CD4-positive, alpha-beta T cell (primary cell): Measurements from ENCODE around the gene ZNF331. TPM values are rescaled to one million over a fixed set of nuclear protein-coding genes. Genes with fewer than 3 reads are reported as not detected.
A peak's percentile ranks its signal among the peaks of the same experiment; 100 is the strongest.

ENCODE experiments used
- ATAC-seq: fragments of 200-7000 bp; cut with Tn5 transposase; one replicate; pipeline ENCODE4 v1.10.0; 2022; ENCODE audit warnings: mild to moderate bottlenecking; ENCODE audit not compliant: poor library complexity
- CTCF ChIA-PET: fragments of 350-600 bp; sonication (Branson Sonifier 250); formaldehyde crosslinking; loops from one replicate; lab custom pipeline; 2021; ENCODE audit warnings: antibody characterized with exemption, inconsistent platforms; lab: Charles Lee
- POLR2A ChIA-PET: fragments of 350-600 bp; sonication (Branson Sonifier 250); formaldehyde crosslinking; loops from one replicate; lab custom pipeline; 2021; ENCODE audit warnings: antibody characterized with exemption, inconsistent platforms; lab: Charles Lee
- DNase-seq, 14 experiments: peaks; one replicate each; pipeline ENCODE4 v3.0.0-alpha.2; 2013 to 2020; ENCODE audit warnings: mixed read lengths in 2 of 14
- H3K27ac ChIP-seq, 2 donors: one replicate each; pipeline versions ENCODE4 v1.5.1 to v1.7.0; 2013; ENCODE audit warnings: low read length in 2 of 2, low read depth in 1 of 2, mild to moderate bottlenecking in 1 of 2
- H3K27me3 ChIP-seq, 2 experiments: 1 replicate in 1 of 2; 2 replicates in 1 of 2; pipeline versions ENCODE4 v1.6.1 to v1.7.0; 2013; ENCODE audit warnings: low read length in 2 of 2, control low read depth in 1 of 2, mild to moderate bottlenecking in 1 of 2, moderate library complexity in 1 of 2; ENCODE audit not compliant: insufficient read depth in 2 of 2, control insufficient read depth in 1 of 2
- H3K36me3 ChIP-seq: one replicate; pipeline ENCODE4 v1.6.1; 2013; ENCODE audit warnings: low read length, control low read depth; ENCODE audit not compliant: insufficient read depth
- H3K4me1 ChIP-seq: one replicate; pipeline ENCODE4 v1.6.1; 2013; ENCODE audit warnings: low read length, control low read depth; ENCODE audit not compliant: insufficient read depth
- H3K4me3 ChIP-seq: one replicate; pipeline ENCODE4 v1.5.1; 2013; ENCODE audit warnings: mild to moderate bottlenecking, low read length, moderate library complexity
- H3K9me3 ChIP-seq, 2 experiments: 1 replicate in 1 of 2; 2 replicates in 1 of 2; pipeline versions ENCODE4 v1.6.1 to v1.7.0; 2013; ENCODE audit warnings: low read length in 2 of 2, mild to moderate bottlenecking in 2 of 2, control low read depth in 1 of 2, moderate library complexity in 1 of 2; ENCODE audit not compliant: control insufficient read depth in 1 of 2, insufficient read depth in 1 of 2
- H3K27ac Mint-ChIP-seq: one replicate; pipeline ENCODE4 v1.8.0; 2020; ENCODE audit warnings: mixed read lengths
- H3K27me3 Mint-ChIP-seq: one replicate; pipeline ENCODE4 v1.8.0; 2021; ENCODE audit warnings: mixed read lengths
- H3K36me3 Mint-ChIP-seq: one replicate; pipeline ENCODE4 v1.8.0; 2021; ENCODE audit warnings: low read depth, mixed read lengths
- H3K4me1 Mint-ChIP-seq: one replicate; pipeline ENCODE4 v1.8.0; 2021; ENCODE audit warnings: low read depth, mixed read lengths
- H3K4me3 Mint-ChIP-seq: one replicate; pipeline ENCODE4 v1.8.0; 2020; ENCODE audit warnings: mild to moderate bottlenecking, mixed read lengths
- H3K9me3 Mint-ChIP-seq: one replicate; pipeline ENCODE4 v1.8.0; 2020; ENCODE audit warnings: mixed read lengths
- CTCF ChIP-seq: fragments of 200-600 bp; IDR thresholded peaks from one replicate; pipeline ENCODE4 v1.8.0; 2022; ENCODE audit warnings: antibody characterized with exemption, mild to moderate bottlenecking
- intact Hi-C, 2 experiments: fragments of 100-400 bp; cut with DNase I in 1 of 2; cut with micrococcal nuclease in 1 of 2; formaldehyde crosslinking; loops; one replicate each; pipeline versions ENCODE4 v1.15.1 to v1.9.0; 2023 to 2025; cut with DNase I, micrococcal nuclease
- total RNA-seq, 174 experiments: library from RNA in 2 of 174; stranded (reverse) in 2 of 174; gene quantifications; one replicate each; pipeline ENCODE4 v1.2.3 and lab custom pipeline; 2021 to 2026

ZNF331 gene
- total RNA-seq, 2 experiments from 2014 or later = 428 to 437 TPM

GRCh38 chr19:53521373-53522202, 16.4 kb upstream of the ZNF331 start:
- peak overlapping the region; percentile 92 for H3K27ac Mint-ChIP-seq

GRCh38 chr19:53525922-53526321, 12.0 kb upstream of the ZNF331 start:
- CTCF ChIA-PET = no interaction called here
- TF ChIP-seq CTCF = no peak
- Mint-ChIP-seq H3K27me3 (no peaks in the 10 kb centered on the region), H3K4me3 (no peak overlapping the region), H3K27ac (no peak overlapping the region), H3K4me1 (peaks cover 16% of the 10 kb centered on the region), H3K9me3 (peaks cover 4% of the 10 kb centered on the region), H3K36me3 (peaks cover 80% of the 10 kb centered on the region)
- POLR2A ChIA-PET = no interaction called here
- Histone ChIP-seq H3K4me3 (no peak overlapping the region), H3K4me1 (peaks cover 10% of the 10 kb centered on the region), H3K27ac (no peak overlapping the region), H3K27me3 (no peaks in the 10 kb centered on the region), H3K36me3 (no peaks in the 10 kb centered on the region), H3K9me3 (peaks cover 9 to 24% of the 10 kb centered on the region in 2 experiments)
- ATAC-seq (no peak), DNase-seq (no peak)
- intact Hi-C loops = loop anchor here in 1 of 2 experiments (10.0 kb wide), 1 partner anchor 579 kb away; the partner anchor contains the start of genes NDUFA3 and OSCAR

More at GRCh38 chr19:53521373-53522202, 16.4 kb upstream of the ZNF331 start:
- peak overlapping the region; percentile 66 to 77 for H3K27ac ChIP-seq
- DNase-seq = peak in 1 of 14 experiments; percentile 2
- ChIA-PET POLR2A (interaction anchor here (0.5 to 1.6 kb wide), 13 partner anchors 14 to 1637 kb away, joined by 3 to 21 read pairs (median 4); partner anchors contain the start of genes ZNF331, ZNF432, ZNF615 and ZNF765), CTCF (no interaction called here)
- H3K9me3 Mint-ChIP-seq = peaks cover 13% of the 10 kb centered on the region
- TF ChIP-seq CTCF = no peak
- no peaks in the 10 kb centered on the region for H3K27me3 Mint-ChIP-seq
- H3K4me3 Mint-ChIP-seq = peak overlapping the region; percentile 92
- H3K36me3 Mint-ChIP-seq = peaks cover 53% of the 10 kb centered on the region
- H3K4me3 ChIP-seq = peak overlapping the region; percentile 91
- peaks cover 18 to 33% of the 10 kb centered on the region in 2 experiments for H3K9me3 ChIP-seq
- no peaks in the 10 kb centered on the region for H3K27me3 ChIP-seq
- peak; percentile 4 for ATAC-seq
- H3K4me1 ChIP-seq = peaks cover 18% of the 10 kb centered on the region
- intact Hi-C loops = loop anchor here (2.0 to 10.0 kb wide), 4 partner anchors 15 to 583 kb away; partner anchors contain the start of genes NDUFA3 (in 1 of the 2), OSCAR (in 1 of the 2), ZNF813 (in 1 of the 2) and ZNF816 (in 1 of the 2)
- no peaks in the 10 kb centered on the region for H3K36me3 ChIP-seq
- H3K4me1 Mint-ChIP-seq = peaks cover 20% of the 10 kb centered on the region

GRCh38 chr19:53530622-53531021, 7.3 kb upstream of the ZNF331 start:
- no peaks in the 10 kb centered on the region for H3K4me1 ChIP-seq
- H3K27me3 ChIP-seq = no peaks in the 10 kb centered on the region
- H3K27ac Mint-ChIP-seq = no peak overlapping the region
- H3K36me3 Mint-ChIP-seq = peaks cover 70% of the 10 kb centered on the region
- ATAC-seq = no peak
- H3K27me3 Mint-ChIP-seq = no peaks in the 10 kb centered on the region
- H3K9me3 Mint-ChIP-seq = peaks cover 4% of the 10 kb centered on the region
- intact Hi-C loops = no loop called here
- no peak overlapping the region for H3K27ac ChIP-seq
- no peaks in the 10 kb centered on the region for H3K36me3 ChIP-seq
- no peak for TF ChIP-seq CTCF
- H3K4me1 Mint-ChIP-seq = no peaks in the 10 kb centered on the region
- peaks cover 7 to 19% of the 10 kb centered on the region in 2 experiments for H3K9me3 ChIP-seq
- no peak for DNase-seq
- ChIA-PET CTCF (no interaction called here), POLR2A (no interaction called here)
- no peak overlapping the region for H3K4me3 Mint-ChIP-seq
- H3K4me3 ChIP-seq = no peak overlapping the region
